ENCODE results near the gene SHISA6.

SHISA6 gene

GRCh38 chr17:11285946-11286345, 44.9 kb downstream of the SHISA6 start:
- no peak for TF ChIP-seq NFIC (IDR thresholded peaks at IDR 0.05)
- no peak for TF ChIP-seq TCF12 (IDR thresholded peaks at IDR 0.05; ENCODE audit: low read depth)
- TF ChIP-seq TAF1 (IDR thresholded peaks at IDR 0.05; ENCODE audit: low read depth) = no peak
- TF ChIP-seq CEBPB (IDR thresholded peaks at IDR 0.05) = no peak
- TF ChIP-seq EGR1 (IDR thresholded peaks at IDR 0.05) = no peak
- TF ChIP-seq, protein P1, sequence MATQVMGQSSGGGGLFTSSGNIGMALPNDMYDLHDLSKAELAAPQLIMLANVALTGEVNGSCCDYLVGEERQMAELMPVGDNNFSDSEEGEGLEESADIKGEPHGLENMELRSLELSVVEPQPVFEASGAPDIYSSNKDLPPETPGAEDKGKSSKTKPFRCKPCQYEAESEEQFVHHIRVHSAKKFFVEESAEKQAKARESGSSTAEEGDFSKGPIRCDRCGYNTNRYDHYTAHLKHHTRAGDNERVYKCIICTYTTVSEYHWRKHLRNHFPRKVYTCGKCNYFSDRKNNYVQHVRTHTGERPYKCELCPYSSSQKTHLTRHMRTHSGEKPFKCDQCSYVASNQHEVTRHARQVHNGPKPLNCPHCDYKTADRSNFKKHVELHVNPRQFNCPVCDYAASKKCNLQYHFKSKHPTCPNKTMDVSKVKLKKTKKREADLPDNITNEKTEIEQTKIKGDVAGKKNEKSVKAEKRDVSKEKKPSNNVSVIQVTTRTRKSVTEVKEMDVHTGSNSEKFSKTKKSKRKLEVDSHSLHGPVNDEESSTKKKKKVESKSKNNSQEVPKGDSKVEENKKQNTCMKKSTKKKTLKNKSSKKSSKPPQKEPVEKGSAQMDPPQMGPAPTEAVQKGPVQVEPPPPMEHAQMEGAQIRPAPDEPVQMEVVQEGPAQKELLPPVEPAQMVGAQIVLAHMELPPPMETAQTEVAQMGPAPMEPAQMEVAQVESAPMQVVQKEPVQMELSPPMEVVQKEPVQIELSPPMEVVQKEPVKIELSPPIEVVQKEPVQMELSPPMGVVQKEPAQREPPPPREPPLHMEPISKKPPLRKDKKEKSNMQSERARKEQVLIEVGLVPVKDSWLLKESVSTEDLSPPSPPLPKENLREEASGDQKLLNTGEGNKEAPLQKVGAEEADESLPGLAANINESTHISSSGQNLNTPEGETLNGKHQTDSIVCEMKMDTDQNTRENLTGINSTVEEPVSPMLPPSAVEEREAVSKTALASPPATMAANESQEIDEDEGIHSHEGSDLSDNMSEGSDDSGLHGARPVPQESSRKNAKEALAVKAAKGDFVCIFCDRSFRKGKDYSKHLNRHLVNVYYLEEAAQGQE (IDR thresholded peaks at IDR 0.05; ENCODE audit: low read depth) = no peak
- TF ChIP-seq CREB1 (IDR thresholded peaks at IDR 0.05; ENCODE audit: low read depth) = no peak
- no peak for TF ChIP-seq EP300 (IDR thresholded peaks at IDR 0.05; ENCODE audit: borderline replicate concordance)
- no peak for TF ChIP-seq ZBTB7A (IDR thresholded peaks at IDR 0.05; ENCODE audit: low read depth)
- no peak for TF ChIP-seq TEAD4 (IDR thresholded peaks at IDR 0.05)
- TF ChIP-seq RAD21 (IDR thresholded peaks at IDR 0.05; ENCODE audit: low read depth) = no peak
- TF ChIP-seq FOXM1 (IDR thresholded peaks at IDR 0.05; ENCODE audit: borderline replicate concordance, low read depth) = no peak
- TF ChIP-seq, protein P2, sequence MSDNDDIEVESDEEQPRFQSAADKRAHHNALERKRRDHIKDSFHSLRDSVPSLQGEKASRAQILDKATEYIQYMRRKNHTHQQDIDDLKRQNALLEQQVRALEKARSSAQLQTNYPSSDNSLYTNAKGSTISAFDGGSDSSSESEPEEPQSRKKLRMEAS (IDR thresholded peaks at IDR 0.05) = no peak
- no peak for TF ChIP-seq USF1 (IDR thresholded peaks at IDR 0.05)
- no peak for TF ChIP-seq YY1 (IDR thresholded peaks at IDR 0.05; ENCODE audit: low read depth)

GRCh38 chr17:11287791-11288190, 46.8 kb downstream of the SHISA6 start:
- no peak for TF ChIP-seq EGR1 (IDR thresholded peaks at IDR 0.05)
- TF ChIP-seq TCF12 (IDR thresholded peaks at IDR 0.05; ENCODE audit: low read depth) = no peak
- TF ChIP-seq CREB1 (IDR thresholded peaks at IDR 0.05; ENCODE audit: low read depth) = no peak
- TF ChIP-seq RAD21 (IDR thresholded peaks at IDR 0.05; ENCODE audit: low read depth) = no peak
- no peak for TF ChIP-seq NFIC (IDR thresholded peaks at IDR 0.05)
- TF ChIP-seq TEAD4 (IDR thresholded peaks at IDR 0.05) = no peak

GRCh38 chr17:11290814-11291213, 49.8 kb downstream of the SHISA6 start:
- TF ChIP-seq RAD21 (IDR thresholded peaks at IDR 0.05; ENCODE audit: low read depth) (no peak), TEAD4 (IDR thresholded peaks at IDR 0.05) (no peak)

GRCh38 chr17:11292491-11292890, 51.5 kb downstream of the SHISA6 start:
- no peak for TF ChIP-seq CREB1 (IDR thresholded peaks at IDR 0.05; ENCODE audit: low read depth)
- TF ChIP-seq ZBTB7A (IDR thresholded peaks at IDR 0.05; ENCODE audit: low read depth) = no peak
- TF ChIP-seq TAF1 (IDR thresholded peaks at IDR 0.05; ENCODE audit: low read depth) = no peak
- TF ChIP-seq EP300 (IDR thresholded peaks at IDR 0.05; ENCODE audit: borderline replicate concordance) = no peak
- TF ChIP-seq FOXM1 (IDR thresholded peaks at IDR 0.05; ENCODE audit: borderline replicate concordance, low read depth) = no peak
- TF ChIP-seq, protein P1 (IDR thresholded peaks at IDR 0.05; ENCODE audit: low read depth) = no peak
- no peak for TF ChIP-seq NFIC (IDR thresholded peaks at IDR 0.05)
- no peak for TF ChIP-seq EGR1 (IDR thresholded peaks at IDR 0.05)
- TF ChIP-seq CEBPB (IDR thresholded peaks at IDR 0.05) = no peak
- TF ChIP-seq USF1 (IDR thresholded peaks at IDR 0.05) = no peak
- TF ChIP-seq TCF12 (IDR thresholded peaks at IDR 0.05; ENCODE audit: low read depth) = no peak
- TF ChIP-seq, protein P2 (IDR thresholded peaks at IDR 0.05) = no peak
- no peak for TF ChIP-seq YY1 (IDR thresholded peaks at IDR 0.05; ENCODE audit: low read depth)
- no peak for TF ChIP-seq RAD21 (IDR thresholded peaks at IDR 0.05; ENCODE audit: low read depth)

DNA sequence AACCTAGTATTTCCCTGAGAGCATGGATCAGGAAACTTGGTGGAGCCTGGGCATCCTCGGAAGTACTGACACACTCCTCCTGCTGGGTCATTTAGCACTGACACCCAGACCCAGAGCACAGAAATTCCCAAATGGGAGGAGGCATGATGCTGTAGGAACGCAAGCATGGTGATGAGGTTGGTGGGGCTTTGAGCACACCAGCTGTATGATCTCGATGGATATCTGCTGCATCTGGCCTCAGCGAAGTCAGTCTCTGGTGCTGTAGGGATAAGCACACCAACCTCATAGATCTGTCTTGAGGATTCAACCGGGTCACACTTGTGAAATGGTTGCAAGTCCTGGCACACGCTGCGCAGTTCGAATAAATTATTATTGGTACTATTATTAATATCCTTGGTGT, 52.5 kb downstream of the SHISA6 start:
- TF ChIP-seq, protein P2 (IDR thresholded peaks at IDR 0.05) = no peak
- no peak for TF ChIP-seq EGR1 (IDR thresholded peaks at IDR 0.05)
- TF ChIP-seq TCF12 (IDR thresholded peaks at IDR 0.05; ENCODE audit: low read depth) = no peak
- no peak for TF ChIP-seq YY1 (IDR thresholded peaks at IDR 0.05; ENCODE audit: low read depth)
- no peak for TF ChIP-seq EP300 (IDR thresholded peaks at IDR 0.05; ENCODE audit: borderline replicate concordance)
- no peak for TF ChIP-seq FOXM1 (IDR thresholded peaks at IDR 0.05; ENCODE audit: borderline replicate concordance, low read depth)
- TF ChIP-seq NFIC (IDR thresholded peaks at IDR 0.05) = no peak
- no peak for TF ChIP-seq TEAD4 (IDR thresholded peaks at IDR 0.05)

DNA sequence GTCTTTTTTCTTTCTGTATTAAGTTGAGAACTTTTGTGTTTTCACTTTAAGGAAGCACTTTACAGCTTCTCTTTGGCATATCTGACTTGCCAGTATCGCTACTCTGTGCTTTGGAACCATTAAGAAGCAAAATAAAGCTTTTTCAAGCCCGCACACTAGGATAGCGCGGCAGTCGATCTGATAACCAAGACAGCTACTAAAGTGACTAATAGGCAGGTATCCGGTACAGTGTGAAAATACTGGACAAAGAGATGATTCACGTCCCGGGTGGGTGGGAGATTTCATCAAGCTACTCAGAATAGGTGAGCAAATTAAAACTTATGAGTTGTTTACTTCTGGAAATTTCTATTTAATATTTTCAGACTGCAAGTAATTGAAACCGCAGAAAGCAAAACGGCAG, 53.8 kb downstream of the SHISA6 start:
- TF ChIP-seq ZBTB7A (IDR thresholded peaks at IDR 0.05; ENCODE audit: low read depth) = no peak
- TF ChIP-seq EGR1 (IDR thresholded peaks at IDR 0.05) = no peak
- no peak for TF ChIP-seq CREB1 (IDR thresholded peaks at IDR 0.05; ENCODE audit: low read depth)
- TF ChIP-seq CEBPB (IDR thresholded peaks at IDR 0.05) = no peak
- TF ChIP-seq, protein P2 (IDR thresholded peaks at IDR 0.05) = no peak
- no peak for TF ChIP-seq YY1 (IDR thresholded peaks at IDR 0.05; ENCODE audit: low read depth)
- no peak for TF ChIP-seq EP300 (IDR thresholded peaks at IDR 0.05; ENCODE audit: borderline replicate concordance)
- TF ChIP-seq FOXM1 (IDR thresholded peaks at IDR 0.05; ENCODE audit: borderline replicate concordance, low read depth) = no peak
- no peak for TF ChIP-seq RAD21 (IDR thresholded peaks at IDR 0.05; ENCODE audit: low read depth)
- TF ChIP-seq, protein P1 (IDR thresholded peaks at IDR 0.05; ENCODE audit: low read depth) = no peak

All from Ishikawa (cell line).